ENCODE results near the gene NPVF.

Gene NPVF

DNA sequence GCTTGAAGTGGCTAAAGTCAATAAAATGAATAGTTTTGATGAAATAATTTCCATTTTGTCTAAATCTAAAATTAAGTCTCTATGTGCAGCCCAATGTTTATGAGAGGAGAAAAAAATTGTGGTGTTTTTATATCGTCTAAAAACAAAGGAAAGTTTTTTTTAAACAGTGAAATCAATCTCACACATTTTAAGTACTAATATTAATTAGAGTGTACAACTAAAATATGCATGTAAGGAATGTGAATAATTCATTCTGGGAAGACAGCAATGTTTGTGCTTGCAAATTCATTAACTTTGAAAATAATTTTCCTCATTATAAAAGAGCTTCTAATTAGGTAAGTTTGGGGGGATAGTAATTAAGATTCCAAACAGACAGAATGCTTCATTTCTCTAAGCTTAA, at the start of gene NPVF:
Gene NPVF (minus strand): TSS at position 101 of the 400 bp plus-strand sequence. CDS start 47 bp downstream, at position 54.
- no peak for DNase-seq (ENCODE audit: low read depth in 2 of 2)

GRCh38 chr7:25272265-25272664, 44.0 kb upstream of the NPVF start:
- no peak for DNase-seq (ENCODE audit: low read depth in 2 of 2)

- DNase-seq (ENCODE audit: low read depth in 2 of 2): no peak
Observed at GRCh38 chr7:25263337-25263736, 35.1 kb upstream of the NPVF start.

DNA sequence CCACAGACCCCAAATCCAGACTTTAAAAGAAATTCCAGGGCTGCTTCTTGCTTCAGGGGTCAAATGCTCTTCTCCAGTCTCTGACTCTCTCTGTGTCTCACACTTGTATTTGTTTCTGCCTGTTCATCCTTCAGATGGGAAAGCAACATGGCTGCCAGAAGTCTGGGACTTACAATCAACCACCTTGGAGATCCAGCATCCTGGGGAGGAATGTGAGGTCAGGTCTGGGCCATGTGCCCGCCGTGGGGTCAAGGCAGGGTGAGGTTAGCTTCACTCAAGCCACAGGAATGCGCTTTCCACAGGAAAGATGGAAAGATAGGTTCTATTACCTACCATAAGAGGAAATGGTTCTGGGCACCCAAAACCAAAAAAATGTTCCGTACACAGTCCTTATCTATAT, 34.3 kb upstream of the NPVF start:
- DNase-seq (ENCODE audit: low read depth in 2 of 2): no peak

GRCh38 chr7:25261545-25262140, 33.4 kb upstream of the NPVF start:
- DNase-seq (ENCODE audit: low read depth in 2 of 2): no peak

GRCh38 chr7:25260862-25261494, 32.7 kb upstream of the NPVF start:
- DNase-seq (ENCODE audit: low read depth in 2 of 2): no peak

DNA sequence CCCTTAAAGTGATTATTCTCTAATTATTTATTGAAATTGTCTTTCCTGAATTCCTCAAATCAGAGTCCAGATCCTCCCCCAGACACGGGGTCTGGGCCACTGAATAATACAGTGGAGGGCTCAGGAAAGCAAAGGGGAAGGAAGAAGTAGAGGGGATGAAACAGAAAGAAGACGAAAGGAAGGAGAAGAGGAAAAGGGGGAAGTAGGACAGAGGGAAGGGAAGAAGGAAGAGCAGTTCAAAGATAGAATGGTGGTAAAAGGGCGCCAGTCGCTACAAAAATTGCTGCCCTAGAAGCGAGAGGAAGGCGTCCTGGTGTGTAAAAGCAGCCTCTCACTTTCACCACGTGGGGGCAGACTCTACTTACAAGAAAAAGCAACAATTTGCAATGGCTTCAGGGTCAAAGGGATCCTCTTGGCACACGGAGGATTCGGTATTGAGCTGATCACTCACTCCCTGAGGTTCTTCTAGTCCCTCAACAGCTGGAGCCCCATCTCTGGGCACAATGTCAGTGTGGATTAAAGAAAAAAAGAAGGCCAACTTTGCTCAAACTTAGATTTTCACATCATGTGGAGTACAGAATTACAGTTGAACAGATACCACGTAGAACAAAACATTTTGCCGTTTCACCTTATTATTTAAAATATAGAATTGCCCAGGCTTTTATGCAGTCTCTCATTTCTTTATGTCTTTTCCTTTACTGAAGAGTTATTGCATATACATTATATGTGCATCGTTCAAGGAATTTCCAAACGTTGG, 31.4 kb upstream of the NPVF start:
- DNase-seq (ENCODE audit: low read depth in 2 of 2): peak; percentile 20 to 31

GRCh38 chr7:25256333-25256819, 28.1 kb upstream of the NPVF start:
- DNase-seq (ENCODE audit: low read depth in 2 of 2): no peak

GRCh38 chr7:25255611-25256332, 27.5 kb upstream of the NPVF start:
- no peak for DNase-seq (ENCODE audit: low read depth in 2 of 2)

GRCh38 chr7:25254604-25255003, 26.3 kb upstream of the NPVF start:
- DNase-seq (ENCODE audit: low read depth in 2 of 2): no peak

- no peak for DNase-seq (ENCODE audit: low read depth in 2 of 2)
Observed at GRCh38 chr7:25253714-25254113, 25.4 kb upstream of the NPVF start.

DNA sequence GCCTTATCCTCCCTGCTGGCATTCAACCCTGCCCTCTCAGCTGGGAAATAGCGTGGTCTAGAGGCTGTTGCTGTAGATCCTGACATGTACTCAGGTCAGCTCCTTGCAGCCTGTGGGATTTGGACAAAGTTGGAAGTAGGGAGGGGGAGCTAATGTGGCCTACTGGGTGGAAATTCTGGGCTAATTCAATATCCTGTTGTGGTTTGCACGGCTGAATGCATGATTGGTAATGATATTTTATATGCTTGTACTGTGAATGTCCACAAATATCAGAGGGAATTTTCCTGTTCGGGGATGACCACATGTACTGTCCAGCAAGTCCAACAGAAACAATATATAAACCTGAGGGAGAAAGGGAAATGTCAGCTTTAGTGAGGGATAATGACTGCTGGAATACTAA, 22.1 kb upstream of the NPVF start:
- DNase-seq (ENCODE audit: low read depth in 2 of 2): no peak

DNA sequence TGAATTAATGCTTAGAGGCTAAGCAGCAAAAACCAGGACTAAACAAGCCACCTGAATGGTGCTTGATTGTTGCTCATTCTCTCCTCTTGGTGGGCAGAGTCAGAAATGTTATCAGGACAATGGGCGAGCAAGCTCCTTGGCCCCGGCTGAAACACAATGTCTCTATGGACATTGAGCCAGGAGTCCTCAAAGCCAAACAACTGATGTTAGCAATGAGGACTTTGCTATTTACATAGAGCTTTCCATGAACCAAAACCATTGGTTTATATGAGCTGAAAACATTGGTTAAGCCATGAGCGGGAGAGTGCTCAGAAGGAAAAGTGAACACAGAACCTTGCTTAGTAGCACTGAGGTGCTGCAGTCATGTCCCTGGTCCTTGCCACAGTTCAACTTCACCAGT, 21.5 kb upstream of the NPVF start:
- DNase-seq (ENCODE audit: low read depth in 2 of 2): no peak

DNA sequence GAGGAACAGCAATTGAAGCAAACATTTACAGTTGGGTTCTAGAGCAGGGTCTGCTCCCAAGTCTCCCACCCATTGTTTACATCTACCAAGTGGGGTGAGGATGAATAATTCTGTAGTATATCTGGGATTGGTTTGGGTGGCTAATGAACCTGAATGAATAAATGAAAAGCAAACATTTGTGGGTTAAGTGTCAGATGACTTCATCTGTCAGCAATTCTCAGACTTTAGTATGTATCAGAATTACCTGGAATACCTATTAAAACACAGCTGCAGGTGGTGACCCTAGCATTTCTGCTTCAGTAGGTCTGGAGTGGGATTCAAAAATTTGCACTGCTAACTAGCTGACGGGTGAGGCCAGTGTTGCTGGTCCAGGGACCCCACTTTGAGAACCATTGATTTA, 18.0 kb upstream of the NPVF start:
- no peak for DNase-seq (ENCODE audit: low read depth in 2 of 2)

DNA sequence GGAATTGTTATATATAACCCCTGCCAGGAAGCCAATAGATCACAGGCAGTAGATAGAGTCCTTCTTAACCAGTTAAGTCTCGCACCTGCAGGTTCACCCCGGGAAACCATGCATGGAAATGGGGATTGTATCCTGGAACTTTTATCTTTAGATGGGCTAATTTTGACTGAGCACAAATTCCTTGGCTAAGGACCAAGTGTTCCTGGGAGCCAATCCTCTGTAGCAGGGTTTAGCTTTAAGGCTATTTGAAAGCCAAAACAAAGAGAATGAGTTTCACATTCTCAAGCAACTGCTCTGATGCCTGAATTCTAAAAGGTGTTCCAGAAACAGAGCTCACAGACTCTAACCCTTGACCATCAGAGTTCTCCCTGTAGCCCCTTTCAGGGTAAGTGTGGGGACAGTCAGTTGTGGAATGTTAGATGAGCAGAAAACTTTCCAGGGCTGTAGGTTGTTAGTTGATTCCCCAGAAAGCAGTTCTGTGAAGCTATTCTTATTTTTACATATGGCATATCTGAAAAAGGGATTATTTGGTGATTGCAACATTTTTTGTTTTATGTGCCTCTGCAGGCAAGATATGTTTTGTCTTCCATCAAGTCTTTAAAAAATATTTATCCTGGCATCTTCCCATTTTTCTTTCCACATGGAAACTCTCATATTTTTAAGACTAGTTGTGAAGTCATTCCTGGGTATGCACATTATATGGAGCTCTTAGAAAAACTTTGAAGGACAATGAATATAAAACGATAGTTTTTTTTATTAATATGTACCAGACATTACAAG, 16.2 kb upstream of the NPVF start:
- no peak for DNase-seq (ENCODE audit: low read depth in 2 of 2)

DNA sequence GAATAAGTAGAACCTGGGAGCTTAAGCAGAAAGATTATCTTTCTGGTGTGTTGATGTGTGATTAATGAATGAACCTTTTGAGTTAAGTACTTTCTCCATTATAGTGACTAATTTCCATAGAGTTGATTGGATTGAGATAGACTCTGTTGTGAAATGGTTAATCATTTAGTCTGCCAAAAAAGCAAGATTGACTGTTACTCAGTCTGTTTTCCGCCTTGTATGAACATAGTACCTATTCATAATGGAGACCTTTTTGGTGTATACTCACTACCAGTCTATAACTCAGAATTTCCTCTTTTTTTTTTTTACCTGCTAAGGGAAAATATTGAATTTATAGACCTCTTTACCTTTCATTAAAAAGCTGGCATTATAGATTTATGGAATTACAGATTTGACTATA, 14.4 kb upstream of the NPVF start:
- no peak for DNase-seq (ENCODE audit: low read depth in 2 of 2)

DNA sequence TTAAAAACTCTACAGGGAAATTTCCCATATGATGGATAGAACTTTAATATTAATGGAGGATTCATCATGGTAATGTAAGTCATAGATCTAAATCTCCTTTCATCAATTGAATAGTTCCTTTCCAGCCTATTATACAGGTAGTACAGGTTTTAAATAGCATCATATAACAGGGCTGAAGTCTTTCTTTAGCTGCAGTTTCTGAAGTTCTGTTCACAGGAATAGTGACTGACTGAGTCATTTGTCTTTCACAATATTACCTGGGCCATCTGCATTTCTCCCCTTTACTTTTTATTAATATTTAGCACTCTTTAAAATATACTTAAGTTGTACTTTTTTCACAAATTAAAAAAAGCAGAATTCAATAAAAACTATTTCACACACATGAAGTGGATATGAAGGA, 12.6 kb upstream of the NPVF start:
- no peak for DNase-seq (ENCODE audit: low read depth in 2 of 2)

GRCh38 chr7:25240340-25240739, 12.1 kb upstream of the NPVF start:
- DNase-seq (ENCODE audit: low read depth in 2 of 2): no peak

- DNase-seq (ENCODE audit: low read depth in 2 of 2): no peak
Observed at GRCh38 chr7:25239888-25240287, 11.6 kb upstream of the NPVF start.

GRCh38 chr7:25238066-25238725, 9.9 kb upstream of the NPVF start:
- DNase-seq (ENCODE audit: low read depth in 2 of 2): no peak

- no peak for DNase-seq (ENCODE audit: low read depth in 2 of 2)
Observed at GRCh38 chr7:25235471-25235870, 7.2 kb upstream of the NPVF start.
